IPS-NIHi7 (cell line): ENCODE results near the gene FOSB.

ENCODE experiments used
- DNase-seq: peaks from one replicate; pipeline ENCODE4 v3.0.0; 2012; ENCODE audit warnings: mixed read lengths; ENCODE audit errors: extremely low spot score

FOSB gene

DNA sequence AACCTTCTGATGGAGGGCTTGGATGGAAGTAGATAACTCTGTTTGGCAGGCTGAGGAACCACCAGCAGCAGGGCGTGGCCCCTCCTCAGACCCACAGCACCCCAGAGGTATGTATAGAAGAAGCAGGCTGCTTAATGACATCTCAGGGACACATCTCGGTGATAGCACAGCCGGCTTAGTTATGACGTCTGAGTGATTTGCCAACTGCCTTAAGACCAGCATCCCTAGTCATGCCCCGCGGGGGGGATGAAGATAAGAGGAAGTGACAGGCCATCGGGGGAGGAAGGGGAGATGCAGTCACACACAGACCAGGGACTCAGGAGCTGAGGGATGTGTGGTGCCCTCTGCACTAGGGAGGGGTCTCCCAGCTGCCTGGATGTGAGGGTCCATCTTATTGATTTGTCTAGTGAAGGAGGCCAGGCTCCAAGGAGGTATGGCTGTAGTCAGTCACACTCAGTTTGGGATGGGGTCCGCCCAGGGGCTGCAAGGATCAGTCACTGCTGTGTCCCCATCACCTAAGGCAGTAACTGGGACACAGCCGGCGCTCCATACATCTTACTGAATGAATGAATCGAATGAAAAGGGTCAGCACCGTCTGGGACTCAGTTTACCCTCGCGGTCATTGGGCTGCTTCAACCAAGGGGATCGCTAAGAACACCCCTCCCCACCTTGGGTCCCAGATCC is 24.9 kb upstream of the FOSB start:
- no peak for DNase-seq

- peak; percentile 90 for DNase-seq
Observed at GRCh38 chr19:45443462-45444317, 24.1 kb upstream of the FOSB start.

GRCh38 chr19:45444318-45445041 is 23.3 kb upstream of the FOSB start:
- DNase-seq: peak; percentile 81

DNA sequence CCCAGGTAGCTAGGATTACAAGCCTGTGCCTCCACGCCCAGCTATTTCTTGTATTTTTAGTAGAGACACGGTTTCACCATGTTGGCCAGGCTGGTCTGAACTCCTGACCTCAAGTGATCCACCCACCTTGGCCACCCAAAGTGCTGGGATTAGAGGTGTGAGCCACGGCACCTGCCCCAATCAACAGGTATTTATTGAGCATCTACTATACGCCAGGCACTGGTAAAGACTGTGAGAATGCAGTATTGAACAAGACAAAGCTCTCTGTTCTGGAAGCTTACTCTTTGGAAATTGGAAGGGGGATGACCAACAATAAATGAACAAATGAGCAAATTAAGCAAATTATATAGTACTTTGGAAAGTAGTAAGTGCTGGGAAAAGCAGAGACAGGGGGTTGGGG is 22.7 kb upstream of the FOSB start:
- DNase-seq: no peak

GRCh38 chr19:45446295-45446694 is 21.5 kb upstream of the FOSB start:
- no peak for DNase-seq

- no peak for DNase-seq
Observed at GRCh38 chr19:45446944-45447343, 20.9 kb upstream of the FOSB start.

DNA sequence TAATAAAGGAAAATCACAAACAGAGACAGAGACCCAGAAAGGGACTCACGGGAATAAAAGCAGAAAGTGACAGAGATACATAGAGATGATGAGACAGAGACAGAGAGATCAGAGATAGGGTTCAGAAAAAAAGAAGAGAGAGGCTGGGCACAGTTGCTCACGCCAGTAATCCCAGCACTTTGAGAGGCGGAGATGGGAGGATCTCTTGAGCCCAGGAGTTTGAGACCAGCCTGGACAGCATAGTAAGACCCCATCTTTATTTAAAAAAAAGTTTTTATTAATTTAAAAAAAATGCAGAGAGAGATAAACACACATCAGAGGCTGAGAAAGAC is 19.4 kb upstream of the FOSB start:
- no peak for DNase-seq

GRCh38 chr19:45448887-45449299 is 18.9 kb upstream of the FOSB start:
- no peak for DNase-seq

DNA sequence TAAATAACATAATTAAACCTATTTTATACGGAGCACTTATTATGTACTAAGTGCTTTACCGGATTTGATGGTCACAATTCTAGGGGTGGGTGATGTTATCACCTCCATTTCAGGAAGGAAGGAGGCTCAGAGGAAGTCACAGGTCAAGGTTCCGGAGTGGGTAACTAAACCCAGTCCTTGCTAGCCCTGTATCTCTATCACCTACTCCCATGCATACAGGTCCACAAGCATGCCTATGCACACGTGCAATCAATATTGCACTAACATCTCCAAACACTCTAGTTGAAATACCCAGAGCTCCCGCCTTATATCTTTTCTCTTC is 17.8 kb upstream of the FOSB start:
- DNase-seq: no peak

GRCh38 chr19:45451131-45451849 is 16.5 kb upstream of the FOSB start:
- no peak for DNase-seq

DNA sequence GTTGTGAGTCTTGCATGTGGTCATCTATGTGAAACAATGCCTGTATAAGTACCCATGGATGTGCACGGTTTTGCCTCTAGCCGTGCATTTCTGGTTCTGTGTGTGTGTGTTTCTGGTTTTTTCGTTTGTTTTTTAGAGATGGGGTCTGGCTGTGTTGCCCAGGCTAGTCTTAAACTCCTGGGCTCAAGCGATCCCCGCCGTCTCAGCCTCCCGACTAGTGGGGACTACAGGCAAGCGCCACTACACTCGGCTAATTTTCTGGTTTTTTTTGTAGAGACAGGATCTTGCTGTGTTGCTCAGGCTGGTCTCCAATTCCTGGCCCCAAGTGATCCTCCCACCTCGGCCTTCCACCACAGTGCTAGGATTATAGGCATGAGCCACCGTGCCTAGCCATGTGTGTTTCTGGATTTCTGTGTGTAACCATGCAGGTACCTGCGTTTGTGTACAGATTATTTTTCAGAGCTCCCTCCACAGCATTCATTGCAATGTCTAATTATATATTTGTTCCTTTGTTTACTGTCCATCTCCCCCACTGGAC is 15.9 kb upstream of the FOSB start:
- no peak for DNase-seq

DNA sequence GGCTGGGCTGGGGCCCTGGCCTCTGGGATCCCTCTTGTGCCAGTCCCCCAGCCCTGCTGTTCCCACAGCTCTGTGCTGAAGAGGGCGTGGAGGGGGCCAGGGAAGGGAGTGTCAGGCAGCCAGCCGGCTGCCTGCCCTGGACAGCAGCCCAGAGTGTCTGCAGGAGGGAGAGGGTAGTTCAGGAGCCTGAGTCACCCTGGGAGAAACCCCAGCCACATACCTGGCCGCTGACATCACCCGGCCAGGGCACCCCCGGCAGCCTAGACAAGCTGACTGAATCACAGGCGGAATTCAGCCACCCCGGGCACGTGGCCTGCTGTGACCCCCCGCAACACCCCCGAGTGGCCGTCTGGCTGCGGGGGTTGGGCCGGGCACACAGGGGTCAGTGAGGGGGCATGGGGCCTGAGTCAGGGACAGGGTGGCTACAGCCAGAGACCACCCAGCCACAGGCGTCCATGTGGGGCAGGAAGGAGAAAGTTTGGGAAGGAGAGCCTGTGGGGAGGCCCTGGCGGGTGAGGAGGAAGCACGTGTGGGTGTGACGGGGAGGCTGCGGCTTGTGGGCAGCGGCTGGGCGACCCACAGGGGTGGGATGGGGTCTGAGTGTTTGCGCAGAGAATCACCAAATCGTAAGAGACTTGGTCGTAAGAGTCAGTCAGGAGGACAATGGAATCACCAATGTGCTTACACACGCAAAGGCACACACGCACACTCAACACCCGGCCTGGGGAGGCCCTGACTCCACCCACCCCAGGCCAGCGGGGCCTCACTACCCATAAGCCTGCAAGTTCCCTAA is 11.9 kb upstream of the FOSB start:
- peak; percentile 85 for DNase-seq

- no peak for DNase-seq
Observed at GRCh38 chr19:45456500-45456815, 11.3 kb upstream of the FOSB start.

DNA sequence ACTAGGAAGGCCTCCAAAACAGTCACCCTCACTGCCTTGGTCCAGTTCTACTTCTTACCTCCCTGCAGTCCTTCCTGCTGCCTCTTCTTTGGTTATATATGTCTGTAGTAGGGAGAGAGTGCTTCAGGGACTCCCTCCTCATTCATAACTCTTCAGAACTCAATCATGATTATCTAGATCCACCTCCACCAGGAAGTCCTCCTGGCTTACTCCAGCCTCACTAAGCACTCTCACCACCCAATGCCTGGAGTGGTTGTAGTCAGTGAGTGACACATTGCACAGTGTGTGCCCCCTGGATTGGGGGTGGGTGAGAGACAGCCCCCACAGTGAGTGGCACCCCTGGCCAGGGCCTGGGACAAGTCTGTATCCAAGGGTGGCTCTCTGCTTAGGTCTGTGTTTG is 10.0 kb upstream of the FOSB start:
- DNase-seq: no peak

- DNase-seq: no peak
Observed at GRCh38 chr19:45460807-45461347, 6.9 kb upstream of the FOSB start.

DNA sequence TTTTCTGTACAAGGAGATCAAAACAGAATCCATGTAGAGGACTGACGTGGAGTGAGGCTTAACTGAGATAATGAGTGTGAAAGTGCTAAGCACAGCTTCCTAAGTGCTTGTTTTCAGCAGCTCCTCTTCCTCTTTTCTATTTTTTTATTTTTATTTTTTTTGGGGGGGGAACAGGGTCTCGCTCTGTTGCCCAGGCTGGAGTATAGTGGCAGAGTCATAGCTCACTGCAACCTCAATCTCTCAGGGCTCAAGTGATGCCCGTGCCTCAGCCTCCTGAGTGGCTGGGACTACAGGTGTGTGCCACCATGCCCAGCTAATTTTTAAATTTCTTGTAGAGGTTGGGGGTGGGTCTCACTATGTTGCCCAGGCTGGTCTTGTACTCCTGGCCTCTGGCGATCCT is 5.6 kb upstream of the FOSB start:
- DNase-seq: no peak

DNA sequence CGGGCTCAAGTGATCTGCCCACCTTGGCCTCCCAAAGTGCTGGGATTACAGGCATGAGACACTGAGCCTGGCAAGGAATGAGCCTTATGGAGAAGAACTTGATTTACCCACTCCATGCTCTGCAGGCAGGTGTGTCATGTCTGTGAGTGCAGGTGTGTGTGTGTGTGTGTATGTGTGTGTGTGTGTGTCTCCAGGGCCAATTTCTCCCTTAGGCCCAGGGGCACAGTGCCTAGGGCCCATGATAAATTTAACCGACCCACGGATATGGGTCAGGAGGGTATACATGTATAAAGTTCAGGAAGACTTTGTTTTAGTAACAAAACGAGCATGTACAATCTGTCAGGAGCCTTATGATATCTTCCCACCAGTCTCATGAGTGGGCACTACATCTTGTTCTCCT is 4.6 kb upstream of the FOSB start:
- DNase-seq: no peak

GRCh38 chr19:45464274-45464673 is 3.5 kb upstream of the FOSB start:
- no peak for DNase-seq

DNA sequence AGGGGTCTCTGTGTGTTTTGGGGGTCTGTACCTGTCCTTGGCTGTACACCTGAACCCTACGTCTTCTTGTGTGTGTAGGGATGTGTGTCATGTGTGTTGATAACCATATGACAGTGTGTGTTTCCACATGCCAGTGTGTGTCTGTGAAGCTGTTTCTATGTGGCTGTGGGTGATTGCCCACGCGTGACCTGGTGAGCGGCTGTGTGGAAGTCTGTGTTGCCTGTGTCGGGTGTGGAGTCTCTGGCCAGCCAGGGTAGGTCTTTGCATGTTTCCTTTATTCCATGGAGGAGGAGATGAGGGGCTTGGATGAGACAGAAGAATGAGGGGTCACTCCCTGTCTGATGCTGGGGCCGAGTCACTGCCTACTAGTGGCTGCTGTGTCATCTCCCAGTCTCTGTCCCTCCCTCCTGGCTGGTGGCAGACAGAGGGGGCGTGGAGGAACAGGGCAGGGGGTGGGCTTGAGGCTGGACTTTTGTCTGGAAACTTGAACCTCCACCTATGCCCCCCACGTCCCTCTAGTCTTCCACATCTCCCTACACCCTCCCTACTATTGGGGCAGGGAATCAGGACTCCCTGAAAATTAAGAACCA is 2.8 kb upstream of the FOSB start:
- DNase-seq: no peak

DNA sequence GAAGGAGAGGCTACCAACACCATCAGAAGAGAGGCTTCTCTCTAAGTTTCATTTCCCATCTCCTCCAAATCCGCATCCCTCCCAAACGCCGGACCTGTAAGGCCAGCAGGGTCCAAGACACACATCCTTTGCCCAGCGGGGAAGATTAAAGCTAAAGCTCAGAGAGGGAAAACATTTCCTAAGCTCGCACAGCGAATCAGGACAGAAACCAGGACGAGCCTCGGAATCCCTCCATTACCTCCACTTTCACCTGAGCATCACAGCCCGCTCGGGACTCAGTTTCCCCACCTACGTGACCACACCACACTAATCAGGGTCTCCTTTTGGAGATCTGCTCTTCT is 711 bp upstream of the FOSB start:
- no peak for DNase-seq

GRCh38 chr19:45468159-45468651 is 409 bp downstream of the FOSB start:
- DNase-seq: no peak
